NB4 (cell line): ENCODE results near the gene PRTN3.

Source experiments
- DNase-seq: peaks from one replicate; pipeline ENCODE4 v3.0.0; 2010; ENCODE audit warnings: low read depth
- H3K4me3 ChIP-seq: one replicate; pipeline ENCODE4 v1.5.1; 2011; ENCODE audit warnings: mild to moderate bottlenecking, low read depth, low read length, moderate library complexity
- CTCF ChIP-seq: IDR thresholded peaks from one replicate; pipeline ENCODE4 v1.5.1; 2012; ENCODE audit warnings: low read depth, low read length
- MAX ChIP-seq: IDR thresholded peaks from 2 replicates; pipeline ENCODE4 v1.6.1; 2011; ENCODE audit warnings: low read depth, low read length
- MYC ChIP-seq: IDR thresholded peaks from 2 replicates; pipeline ENCODE4 v1.6.1; 2011; ENCODE audit warnings: low read depth, low read length
- POLR2A ChIP-seq: IDR thresholded peaks from 2 replicates; pipeline ENCODE4 v1.6.1; 2011; ENCODE audit warnings: mild to moderate bottlenecking; ENCODE audit not compliant: insufficient read length; ENCODE audit errors: extremely low read depth

The PRTN3 gene

GRCh38 chr19:795073-795611, 45.7 kb upstream of the PRTN3 start:
- no peak for DNase-seq
- TF ChIP-seq MYC (no peak), CTCF (no peak), MAX (no peak), POLR2A (no peak)
- no peak overlapping the region for H3K4me3 ChIP-seq

GRCh38 chr19:795691-796581, 44.9 kb upstream of the PRTN3 start:
- peak overlapping the region; percentile 62 for H3K4me3 ChIP-seq
- TF ChIP-seq CTCF (no peak), POLR2A (no peak), MAX (no peak), MYC (no peak)
- DNase-seq = peak; percentile 2

- H3K4me3 ChIP-seq = peak within 1 kb of the TSS; percentile 95
- DNase-seq = peak; percentile 99
These were observed 43.9 kb upstream of the PRTN3 start, which contains the start of gene PTBP1 for GRCh38 chr19:796692-797527. PTBP1 (plus strand) TSS chr19:797452; CDS start chr19:797498, 46 bp downstream.

GRCh38 chr19:797528-798414, 43.0 kb upstream of the PRTN3 start:
- peak overlapping the region; percentile 95 for H3K4me3 ChIP-seq
- peak; percentile 87 for DNase-seq
- peak; percentile 69 for TF ChIP-seq MYC
- peak; percentile 55 for TF ChIP-seq MAX
- TF ChIP-seq POLR2A = no peak

More at GRCh38 chr19:796692-797527, 43.9 kb upstream of the PRTN3 start, which contains the start of gene PTBP1:
- TF ChIP-seq POLR2A (peak; percentile 67), MAX (peak; percentile 97), CTCF (no peak), MYC (peak; percentile 98)

- peak; percentile 19 for DNase-seq
- no peak for TF ChIP-seq MAX
- TF ChIP-seq MYC = no peak
- no peak for TF ChIP-seq CTCF
- TF ChIP-seq POLR2A = no peak
- peak overlapping the region; percentile 95 for H3K4me3 ChIP-seq
These were observed 42.3 kb upstream of the PRTN3 start for GRCh38 chr19:798415-799075.
